ENCODE results near the gene OVCA2. TPM values are rescaled to one million over a fixed set of nuclear protein-coding genes. Genes with fewer than 3 reads are reported as not detected.

OVCA2 gene
- total RNA-seq, 4 donors from 2014 or later, result 5.4 to 73.3 (median 36.9) TPM

GRCh38 chr17:2071024-2071385, 29.2 kb downstream of the OVCA2 start:
- intact Hi-C loops (cut with DNase I; ENCODE audit: low total_unique reads), result no loop called here
- no peak for DNase-seq
- Histone ChIP-seq H3K27me3 (no peaks in the 10 kb centered on the region), H3K4me1 (peaks cover 12 to 54% (median 32%) of the 10 kb centered on the region in 4 donors), H3K4me3 (no peak overlapping the region), H3K36me3 (no peaks in the 10 kb centered on the region), H3K27ac (peak overlapping the region; percentile 70 to 92 (median 78)), H3K9me3 (no peaks in the 10 kb centered on the region)
- 60 to 86% methylated on average over 1 to 6 of the region's 6 CpGs for WGBS, 2 donors (ENCODE audit: low coverage in 1 of 2)
- in situ Hi-C loops (cut with MboI; ENCODE audit: low pct_ligation_motif_present in 1 of 4, low pct_unique_long_range_greater_than_20kb in 1 of 4, low sequenced_read_pairs in 3 of 4), result loop anchor here in 1 of 4 donors (25.0 kb wide), 1 partner anchor 91 kb away; no protein-coding TSS in a partner anchor
- no peak for TF ChIP-seq CTCF (IDR thresholded peaks at IDR 0.05)

- in situ Hi-C loops (cut with MboI; ENCODE audit: low pct_ligation_motif_present in 1 of 4, low pct_unique_long_range_greater_than_20kb in 1 of 4, low sequenced_read_pairs in 3 of 4), result loop anchor here in 1 of 4 donors (25.0 kb wide), 1 partner anchor 91 kb away; no protein-coding TSS in a partner anchor
- WGBS, 2 donors (ENCODE audit: low coverage in 1 of 2), result 61 to 80% methylated on average over 1 to 30 of the region's 31 CpGs
- DNase-seq, result peak; percentile 40
- Histone ChIP-seq H3K4me3 (no peak overlapping the region), H3K27ac (peak overlapping the region; percentile 70 to 92 (median 78)), H3K27me3 (no peaks in the 10 kb centered on the region), H3K36me3 (no peaks in the 10 kb centered on the region), H3K9me3 (no peaks in the 10 kb centered on the region), H3K4me1 (peaks cover 11 to 58% (median 33%) of the 10 kb centered on the region in 4 donors)
- TF ChIP-seq EP300 (IDR thresholded peaks at IDR 0.05; ENCODE audit: low read depth), result peak; percentile 79
- no peak for TF ChIP-seq POLR2A (IDR thresholded peaks at IDR 0.05)
- TF ChIP-seq POLR2AphosphoS5 (IDR thresholded peaks at IDR 0.05), result peak in 2 of 3 donors; percentile 18 to 25
- intact Hi-C loops (cut with DNase I; ENCODE audit: low total_unique reads), result no loop called here
Measured at GRCh38 chr17:2071455-2072281, 29.8 kb downstream of the OVCA2 start.

- WGBS, 2 donors (ENCODE audit: low coverage in 1 of 2), result 84 to 100% methylated on average over 1 to 6 of the region's 10 CpGs
- Histone ChIP-seq H3K27ac (peak overlapping the region; percentile 45 to 78 (median 68)), H3K27me3 (no peaks in the 10 kb centered on the region), H3K9me3 (no peaks in the 10 kb centered on the region), H3K36me3 (peaks cover 0 to 4% (median 0%) of the 10 kb centered on the region in 4 donors), H3K4me1 (peaks cover 0 to 38% (median 20%) of the 10 kb centered on the region in 4 donors), H3K4me3 (no peak overlapping the region)
- no peak for DNase-seq
- no peak for TF ChIP-seq EP300 (IDR thresholded peaks at IDR 0.05; ENCODE audit: low read depth)
- no peak for TF ChIP-seq CTCF (IDR thresholded peaks at IDR 0.05)
- TF ChIP-seq POLR2A (IDR thresholded peaks at IDR 0.05), result no peak
- no peak for TF ChIP-seq POLR2AphosphoS5 (IDR thresholded peaks at IDR 0.05)
- intact Hi-C loops (cut with DNase I; ENCODE audit: low total_unique reads), result no loop called here
- in situ Hi-C loops (cut with MboI; ENCODE audit: low pct_ligation_motif_present in 1 of 4, low pct_unique_long_range_greater_than_20kb in 1 of 4, low sequenced_read_pairs in 3 of 4), result loop anchor here in 1 of 4 donors (25.0 kb wide), 1 partner anchor 87 kb away; no protein-coding TSS in a partner anchor
Measured at GRCh38 chr17:2074919-2075318, 33.1 kb downstream of the OVCA2 start.

GRCh38 chr17:2075336-2076086, 33.7 kb downstream of the OVCA2 start:
- Histone ChIP-seq H3K27me3 (no peaks in the 10 kb centered on the region), H3K27ac (peak overlapping the region; percentile 45 to 78 (median 68)), H3K9me3 (no peaks in the 10 kb centered on the region), H3K4me3 (no peak overlapping the region), H3K36me3 (peaks cover 0 to 4% (median 0%) of the 10 kb centered on the region in 4 donors), H3K4me1 (peaks cover 0 to 38% (median 17%) of the 10 kb centered on the region in 4 donors)
- no peak for DNase-seq
- WGBS, 2 donors (ENCODE audit: low coverage in 1 of 2), result 83% methylated on average over 3 to 13 of the region's 13 CpGs
- TF ChIP-seq POLR2AphosphoS5 (IDR thresholded peaks at IDR 0.05), result no peak
- no peak for TF ChIP-seq CTCF (IDR thresholded peaks at IDR 0.05)
- TF ChIP-seq EP300 (IDR thresholded peaks at IDR 0.05; ENCODE audit: low read depth), result no peak
- TF ChIP-seq POLR2A (IDR thresholded peaks at IDR 0.05), result no peak
- intact Hi-C loops (cut with DNase I; ENCODE audit: low total_unique reads) (no loop called here), in situ Hi-C loops (cut with MboI; ENCODE audit: low pct_ligation_motif_present in 1 of 4, low pct_unique_long_range_greater_than_20kb in 1 of 4, low sequenced_read_pairs in 3 of 4) (no loop called here)

Measured in transverse colon (tissue), 4 donors.